ENCODE measurements around the gene KRTDAP. TPM values are rescaled to one million over a fixed set of nuclear protein-coding genes. Genes with fewer than 3 reads are reported as not detected.

Gene KRTDAP
- total RNA-seq, 3 donors from 2014 or later = not detected

GRCh38 chr19:35521124-35521743 lies 31.0 kb upstream of the KRTDAP start:
- Mint-ChIP-seq H3K36me3 (ENCODE audit: insufficient read depth) (no peaks in the 10 kb centered on the region), H3K4me3 (no peak overlapping the region), H3K9me3 (no peaks in the 10 kb centered on the region), H3K4me1 (ENCODE audit: low read depth) (no peaks in the 10 kb centered on the region), H3K27me3 (ENCODE audit: low read depth) (peaks cover 13% of the 10 kb centered on the region)
- DNase-seq (no peak), ATAC-seq (no peak)

DNA sequence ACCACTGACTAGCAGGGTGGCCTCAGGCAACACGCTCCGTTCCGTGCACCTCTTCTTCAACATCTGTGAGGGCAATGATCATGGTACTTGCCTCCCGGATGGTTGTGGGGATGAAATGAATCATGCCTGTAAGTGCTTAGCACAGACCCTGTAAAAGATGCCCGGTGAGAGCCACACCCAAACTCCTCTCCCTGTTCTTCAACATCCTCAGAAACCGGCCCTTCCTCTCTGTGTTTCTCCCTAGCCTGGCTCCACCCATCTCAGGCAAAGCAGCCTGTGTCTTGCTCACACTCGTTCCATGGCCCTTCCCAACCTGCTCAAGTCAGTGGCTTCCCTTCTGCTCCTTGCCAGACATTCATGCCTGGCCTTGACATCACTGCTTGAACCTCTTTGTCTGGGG lies 29.0 kb upstream of the KRTDAP start:
- Mint-ChIP-seq H3K27me3 (ENCODE audit: low read depth) (peaks cover 10% of the 10 kb centered on the region), H3K4me3 (no peak overlapping the region), H3K9me3 (no peaks in the 10 kb centered on the region), H3K4me1 (ENCODE audit: low read depth) (no peaks in the 10 kb centered on the region), H3K36me3 (ENCODE audit: insufficient read depth) (no peaks in the 10 kb centered on the region)
- no peak for ATAC-seq
- DNase-seq = no peak

DNA sequence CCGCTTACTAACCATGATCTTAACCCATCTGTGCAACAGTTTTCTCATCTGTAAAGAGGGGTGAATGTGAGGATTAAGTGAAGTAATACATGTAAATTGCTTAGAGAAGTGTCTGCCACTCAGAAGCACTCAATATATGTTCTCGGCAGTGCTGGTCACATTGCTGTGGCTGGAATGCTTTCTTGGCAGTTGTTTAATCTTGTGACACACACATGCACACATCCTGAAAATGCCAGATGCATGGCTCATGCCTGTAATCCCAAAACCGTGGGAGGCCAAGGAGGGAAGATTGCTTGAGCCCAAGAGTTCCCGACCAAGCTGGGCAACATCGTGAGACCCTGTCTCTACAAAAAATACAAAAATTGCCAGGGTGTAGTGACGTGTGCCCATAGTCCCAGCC lies 28.0 kb upstream of the KRTDAP start:
- Mint-ChIP-seq H3K27me3 (ENCODE audit: low read depth) (peaks cover 9% of the 10 kb centered on the region), H3K4me3 (no peak overlapping the region), H3K36me3 (ENCODE audit: insufficient read depth) (no peaks in the 10 kb centered on the region), H3K4me1 (ENCODE audit: low read depth) (no peaks in the 10 kb centered on the region), H3K9me3 (no peaks in the 10 kb centered on the region)
- no peak for DNase-seq
- ATAC-seq = no peak

DNA sequence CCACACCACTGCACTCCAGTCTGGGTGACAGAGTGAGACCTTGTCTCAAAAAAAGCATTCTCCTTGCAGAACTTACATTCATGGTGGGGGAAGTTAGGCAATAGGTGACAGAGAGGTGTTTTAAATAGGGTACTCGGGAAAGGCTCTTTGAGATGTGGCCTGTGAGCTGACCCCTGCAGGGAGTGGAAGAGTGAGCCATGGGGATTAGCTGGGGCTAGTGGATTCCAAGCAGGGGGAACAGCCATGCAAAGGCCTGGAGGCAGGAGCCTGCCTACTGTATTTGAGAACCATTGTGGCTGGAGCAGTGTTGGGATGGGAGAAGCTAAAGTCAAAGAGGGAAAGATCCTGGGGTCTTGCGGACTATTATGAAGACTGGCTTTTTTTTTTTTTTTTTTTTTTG lies 27.1 kb upstream of the KRTDAP start:
- H3K9me3 Mint-ChIP-seq = no peaks in the 10 kb centered on the region

DNA sequence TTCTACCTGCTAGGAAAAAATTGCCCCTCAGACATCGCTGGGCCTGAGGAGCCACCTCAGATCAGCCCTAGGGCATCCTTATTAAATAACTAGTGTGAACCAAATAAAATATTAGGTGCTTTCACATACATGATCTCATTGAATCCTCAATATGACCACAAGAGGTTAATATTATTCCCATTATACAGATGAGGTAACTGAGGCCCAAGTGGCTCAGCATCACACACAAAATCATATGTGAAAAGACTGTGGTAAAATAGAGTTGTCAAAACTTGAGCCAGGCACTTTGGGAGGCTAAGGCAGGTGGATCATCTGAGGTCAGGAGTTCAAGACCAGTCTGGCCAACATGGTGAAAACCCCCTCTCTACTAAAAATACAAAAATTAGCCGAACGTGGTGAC lies 26.0 kb upstream of the KRTDAP start:
- no peak for ATAC-seq
- DNase-seq = no peak
- Mint-ChIP-seq H3K27me3 (ENCODE audit: low read depth) (peaks cover 14% of the 10 kb centered on the region), H3K4me1 (ENCODE audit: low read depth) (no peaks in the 10 kb centered on the region), H3K9me3 (no peaks in the 10 kb centered on the region), H3K4me3 (no peak overlapping the region), H3K36me3 (ENCODE audit: insufficient read depth) (no peaks in the 10 kb centered on the region)

More for the DNA sequence above, 27.1 kb upstream of the KRTDAP start:
- no peak for DNase-seq
- no peak for ATAC-seq
- H3K4me3 Mint-ChIP-seq = no peak overlapping the region
- peaks cover 10% of the 10 kb centered on the region for H3K27me3 Mint-ChIP-seq (ENCODE audit: low read depth)
- H3K36me3 Mint-ChIP-seq (ENCODE audit: insufficient read depth) = no peaks in the 10 kb centered on the region
- no peaks in the 10 kb centered on the region for H3K4me1 Mint-ChIP-seq (ENCODE audit: low read depth)

GRCh38 chr19:35514282-35514809 lies 24.1 kb upstream of the KRTDAP start:
- Mint-ChIP-seq H3K4me3 (no peak overlapping the region), H3K36me3 (ENCODE audit: insufficient read depth) (no peaks in the 10 kb centered on the region), H3K4me1 (ENCODE audit: low read depth) (peaks cover 12% of the 10 kb centered on the region), H3K9me3 (no peaks in the 10 kb centered on the region), H3K27me3 (ENCODE audit: low read depth) (peaks cover 20% of the 10 kb centered on the region)
- no peak for ATAC-seq
- DNase-seq = no peak

- Mint-ChIP-seq H3K27me3 (ENCODE audit: low read depth) (peaks cover 19% of the 10 kb centered on the region), H3K9me3 (no peaks in the 10 kb centered on the region), H3K4me3 (no peak within 1 kb of the TSS), H3K4me1 (ENCODE audit: low read depth) (peaks cover 14% of the 10 kb centered on the region), H3K36me3 (ENCODE audit: insufficient read depth) (no peaks in the 10 kb centered on the region)
- no peak for ATAC-seq
- DNase-seq = no peak
These were observed 23.5 kb upstream of the KRTDAP start, which contains the start of gene DMKN for GRCh38 chr19:35513628-35514281. Gene DMKN (minus strand): TSS chr19:35513649. CDS start chr19:35513475, 174 bp downstream.

GRCh38 chr19:35512831-35513627 lies 22.8 kb upstream of the KRTDAP start:
- DNase-seq = no peak
- H3K36me3 Mint-ChIP-seq (ENCODE audit: insufficient read depth) = no peaks in the 10 kb centered on the region
- H3K4me3 Mint-ChIP-seq = no peak overlapping the region
- peaks cover 14% of the 10 kb centered on the region for H3K4me1 Mint-ChIP-seq (ENCODE audit: low read depth)
- no peak for ATAC-seq
- H3K9me3 Mint-ChIP-seq = no peaks in the 10 kb centered on the region
- H3K27me3 Mint-ChIP-seq (ENCODE audit: low read depth) = peaks cover 25% of the 10 kb centered on the region

DNA sequence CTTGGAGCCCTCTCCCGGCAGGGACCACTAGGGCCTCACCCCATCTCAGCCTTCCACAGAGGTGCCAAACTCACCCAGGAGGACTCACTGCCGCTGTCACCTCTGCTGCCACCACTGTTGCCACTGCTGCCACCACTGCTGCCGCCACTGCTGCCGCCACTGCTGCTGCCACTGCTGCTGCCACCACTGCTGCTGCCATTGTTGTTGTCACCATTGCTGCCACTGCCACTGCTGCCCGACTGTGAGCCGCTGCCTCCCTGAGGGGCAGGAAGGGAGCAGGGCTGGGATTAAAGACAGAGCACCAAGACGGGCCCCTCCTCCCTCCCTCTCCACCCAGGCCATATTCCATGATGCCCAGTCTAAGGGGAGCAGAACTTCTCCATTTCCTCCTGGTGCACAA lies 21.1 kb upstream of the KRTDAP start:
- Mint-ChIP-seq H3K9me3 (no peaks in the 10 kb centered on the region), H3K27me3 (ENCODE audit: low read depth) (peaks cover 28% of the 10 kb centered on the region), H3K36me3 (ENCODE audit: insufficient read depth) (no peaks in the 10 kb centered on the region), H3K4me3 (no peak overlapping the region), H3K4me1 (ENCODE audit: low read depth) (peaks cover 14% of the 10 kb centered on the region)
- DNase-seq = no peak
- ATAC-seq = no peak

- Mint-ChIP-seq H3K9me3 (no peaks in the 10 kb centered on the region), H3K4me1 (ENCODE audit: low read depth) (peaks cover 14% of the 10 kb centered on the region), H3K27me3 (ENCODE audit: low read depth) (peaks cover 32% of the 10 kb centered on the region), H3K36me3 (ENCODE audit: insufficient read depth) (no peaks in the 10 kb centered on the region), H3K4me3 (peak overlapping the region; percentile 75)
- DNase-seq = no peak
- no peak for ATAC-seq
These were observed 20.3 kb upstream of the KRTDAP start for GRCh38 chr19:35510626-35510964.

DNA sequence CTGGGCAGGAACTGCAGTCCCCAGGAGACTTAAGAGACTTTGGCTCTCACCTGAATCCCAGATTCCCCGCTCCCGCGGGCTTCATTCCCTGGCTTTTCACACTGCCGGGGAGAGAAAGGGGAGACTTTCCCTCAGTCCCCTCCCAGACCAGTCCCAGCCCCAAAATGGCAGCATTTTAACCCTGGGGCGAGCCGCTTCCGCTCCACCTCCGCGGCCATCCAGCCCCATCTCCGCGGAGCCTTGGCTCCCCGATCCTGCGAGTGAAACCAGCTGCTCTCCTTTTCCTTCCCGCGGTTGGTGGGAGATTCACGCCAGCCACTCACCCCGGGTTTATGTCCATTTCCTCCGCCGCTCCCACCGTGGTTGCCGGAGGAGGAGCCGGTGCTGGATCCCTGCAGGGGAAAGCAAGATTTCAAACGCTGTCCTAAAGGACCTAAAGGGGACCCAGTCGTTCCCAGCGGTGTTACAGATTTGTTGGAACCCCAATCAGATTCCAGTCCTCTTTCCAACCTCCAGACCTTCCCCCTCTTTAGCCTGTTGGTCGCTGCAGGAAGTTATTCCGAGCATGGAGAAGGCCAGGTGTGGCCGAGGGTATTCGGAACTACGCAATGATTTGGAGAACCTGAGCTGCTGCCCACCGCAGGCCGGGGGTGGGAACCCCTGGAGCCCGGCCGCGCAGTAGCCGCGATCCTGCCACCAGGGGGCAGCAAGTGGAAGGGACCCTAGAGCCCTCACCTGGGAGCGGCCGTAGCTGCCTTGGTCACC lies 19.8 kb upstream of the KRTDAP start:
- no peaks in the 10 kb centered on the region for H3K36me3 Mint-ChIP-seq (ENCODE audit: insufficient read depth)

DNA sequence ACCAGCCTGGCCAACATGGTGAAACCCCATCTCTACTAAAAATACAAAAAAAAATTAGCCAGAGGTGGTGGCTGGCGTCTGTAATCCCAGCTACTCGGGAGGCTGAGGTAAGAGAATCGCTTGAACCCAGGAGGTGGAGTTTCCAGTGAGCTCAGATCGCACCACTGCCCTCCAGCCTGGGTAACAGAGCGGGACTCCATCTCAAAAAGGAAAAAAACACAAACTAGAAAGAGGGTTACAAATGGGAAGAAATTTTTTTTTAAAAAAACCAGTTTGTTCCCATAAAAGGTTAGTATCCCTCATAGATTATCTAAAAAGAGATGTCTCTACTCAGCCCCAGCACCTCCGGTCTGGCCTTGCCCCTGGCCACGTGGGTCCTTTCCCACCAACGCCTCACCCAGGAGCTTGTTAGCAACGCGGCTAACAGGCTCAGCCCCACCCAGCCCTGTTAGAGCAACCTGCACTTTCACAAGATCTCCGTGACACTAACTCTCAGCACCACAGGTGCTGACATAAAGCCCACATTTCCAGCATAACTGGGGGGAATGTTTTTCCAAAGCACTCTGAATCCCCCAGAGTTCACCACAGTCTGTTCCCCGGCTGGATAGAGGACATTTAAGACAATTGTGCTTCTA lies 18.9 kb upstream of the KRTDAP start:
- peak; percentile 50 to 53 for ATAC-seq

More for the DNA sequence above, 19.8 kb upstream of the KRTDAP start:
- ATAC-seq (peak; percentile 79 to 87), DNase-seq (peak; percentile 73)
- peaks cover 37% of the 10 kb centered on the region for H3K27me3 Mint-ChIP-seq (ENCODE audit: low read depth)
- peak overlapping the region; percentile 75 for H3K4me3 Mint-ChIP-seq
- H3K9me3 Mint-ChIP-seq = no peaks in the 10 kb centered on the region
- H3K4me1 Mint-ChIP-seq (ENCODE audit: low read depth) = peaks cover 14% of the 10 kb centered on the region

DNA sequence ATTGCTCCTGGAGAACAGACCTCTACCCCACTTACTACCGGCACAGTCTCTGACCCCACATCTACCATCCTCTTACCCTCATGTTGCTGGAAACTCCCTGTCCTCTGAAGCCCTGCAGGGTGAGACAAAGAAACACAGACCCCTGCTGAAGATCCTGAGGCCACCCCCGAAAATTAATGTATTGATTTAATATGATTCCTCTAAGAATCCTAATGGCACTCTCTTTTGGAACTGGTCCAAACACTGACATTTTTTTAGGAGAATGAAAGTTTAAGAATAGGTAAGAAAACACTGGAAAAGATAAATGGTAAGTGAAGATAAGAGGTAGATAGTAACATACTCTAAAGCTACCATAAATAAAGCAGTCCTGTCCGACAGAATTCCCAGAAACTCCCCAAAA lies 17.9 kb upstream of the KRTDAP start:
- no peaks in the 10 kb centered on the region for H3K9me3 Mint-ChIP-seq

More for the DNA sequence above, 18.9 kb upstream of the KRTDAP start:
- H3K4me1 Mint-ChIP-seq (ENCODE audit: low read depth) = peaks cover 14% of the 10 kb centered on the region
- peaks cover 37% of the 10 kb centered on the region for H3K27me3 Mint-ChIP-seq (ENCODE audit: low read depth)
- no peak overlapping the region for H3K4me3 Mint-ChIP-seq
- peak; percentile 24 for DNase-seq
- no peaks in the 10 kb centered on the region for H3K9me3 Mint-ChIP-seq
- no peaks in the 10 kb centered on the region for H3K36me3 Mint-ChIP-seq (ENCODE audit: insufficient read depth)

More for the DNA sequence above, 17.9 kb upstream of the KRTDAP start:
- no peak for DNase-seq
- no peak for ATAC-seq
- Mint-ChIP-seq H3K4me3 (no peak overlapping the region), H3K27me3 (ENCODE audit: low read depth) (peaks cover 38% of the 10 kb centered on the region), H3K36me3 (ENCODE audit: insufficient read depth) (no peaks in the 10 kb centered on the region), H3K4me1 (ENCODE audit: low read depth) (peaks cover 14% of the 10 kb centered on the region)

Data from activated T-cell treated with anti-CD3 and anti-CD28 coated beads, Interleukin-2, amount 50 U/mL, for 4 hours (primary cell).